ENCODE measurements around the gene PRR16. TPM values are rescaled to one million over a fixed set of nuclear protein-coding genes. Genes with fewer than 3 reads are reported as not detected.
A peak's percentile ranks its signal among the peaks of the same experiment; 100 is the strongest.
"Not testable (repeated sequence)": the region's sequence is repeated elsewhere in the genome, so short reads cannot be mapped to it uniquely, and the experiment has no call there.

Gene PRR16
- total RNA-seq, 1 donor from 2014 or later: 0.29 TPM

DNA sequence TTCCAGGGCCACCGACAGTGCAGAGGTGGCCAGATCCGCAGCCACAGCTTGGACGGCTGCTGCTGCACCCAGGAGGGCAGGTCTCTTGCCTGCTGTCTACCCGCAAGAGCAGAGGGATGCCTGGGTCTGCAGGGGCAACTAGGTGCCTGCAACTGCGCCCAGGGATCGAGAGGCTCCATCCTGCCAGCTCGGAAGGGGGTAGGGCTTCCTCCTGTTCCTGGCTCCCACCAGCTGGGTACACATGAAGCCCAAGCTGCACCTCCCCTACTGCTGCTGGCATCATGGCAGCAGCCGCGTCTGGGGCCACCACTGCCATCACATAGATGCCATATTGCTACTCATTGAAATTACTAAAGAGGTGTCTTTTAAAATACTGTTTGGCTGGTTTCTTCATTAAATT, 12.7 kb upstream of the PRR16 start:
- ChIA-PET CTCF (no interaction called here), POLR2A (no interaction called here)
- Mint-ChIP-seq H3K27ac (no peak overlapping the region), H3K4me1 (no peaks in the 10 kb centered on the region), H3K9me3 (no peaks in the 10 kb centered on the region), H3K36me3 (ENCODE audit: low read depth) (no peaks in the 10 kb centered on the region), H3K4me3 (no peak overlapping the region), H3K27me3 (peaks cover 8% of the 10 kb centered on the region)
- intact Hi-C loops (cut with micrococcal nuclease): loop anchor here (10.0 kb wide), 1 partner anchor 397 kb away; no protein-coding TSS in a partner anchor
- ATAC-seq (ENCODE audit: low read depth) (no peak), DNase-seq (no peak)
- TF ChIP-seq, protein P1, sequence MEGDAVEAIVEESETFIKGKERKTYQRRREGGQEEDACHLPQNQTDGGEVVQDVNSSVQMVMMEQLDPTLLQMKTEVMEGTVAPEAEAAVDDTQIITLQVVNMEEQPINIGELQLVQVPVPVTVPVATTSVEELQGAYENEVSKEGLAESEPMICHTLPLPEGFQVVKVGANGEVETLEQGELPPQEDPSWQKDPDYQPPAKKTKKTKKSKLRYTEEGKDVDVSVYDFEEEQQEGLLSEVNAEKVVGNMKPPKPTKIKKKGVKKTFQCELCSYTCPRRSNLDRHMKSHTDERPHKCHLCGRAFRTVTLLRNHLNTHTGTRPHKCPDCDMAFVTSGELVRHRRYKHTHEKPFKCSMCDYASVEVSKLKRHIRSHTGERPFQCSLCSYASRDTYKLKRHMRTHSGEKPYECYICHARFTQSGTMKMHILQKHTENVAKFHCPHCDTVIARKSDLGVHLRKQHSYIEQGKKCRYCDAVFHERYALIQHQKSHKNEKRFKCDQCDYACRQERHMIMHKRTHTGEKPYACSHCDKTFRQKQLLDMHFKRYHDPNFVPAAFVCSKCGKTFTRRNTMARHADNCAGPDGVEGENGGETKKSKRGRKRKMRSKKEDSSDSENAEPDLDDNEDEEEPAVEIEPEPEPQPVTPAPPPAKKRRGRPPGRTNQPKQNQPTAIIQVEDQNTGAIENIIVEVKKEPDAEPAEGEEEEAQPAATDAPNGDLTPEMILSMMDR (IDR thresholded peaks at IDR 0.05): no peak

DNA sequence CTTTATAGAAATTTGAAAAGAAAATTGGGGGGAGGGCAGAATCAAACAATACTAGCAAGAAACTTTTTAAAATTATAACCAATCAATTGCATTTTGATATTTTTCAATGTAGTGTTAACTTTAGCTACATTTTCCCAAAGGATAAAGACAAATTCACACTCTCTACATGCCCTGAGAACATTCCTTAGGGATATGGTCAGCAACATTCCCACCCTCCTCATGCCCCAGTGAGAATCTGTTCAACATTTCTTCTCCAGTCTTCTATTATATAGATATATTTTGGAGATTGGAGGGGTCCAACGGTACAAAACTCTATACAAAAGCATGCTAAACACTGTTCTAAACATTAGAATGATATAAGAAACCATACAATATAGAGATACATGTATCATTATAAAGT, 11.6 kb upstream of the PRR16 start:
- Mint-ChIP-seq H3K9me3 (no peaks in the 10 kb centered on the region), H3K4me1 (peaks cover 2% of the 10 kb centered on the region), H3K27ac (no peak overlapping the region), H3K36me3 (ENCODE audit: low read depth) (no peaks in the 10 kb centered on the region), H3K4me3 (no peak overlapping the region), H3K27me3 (peaks cover 8% of the 10 kb centered on the region)
- POLR2A ChIA-PET: no interaction called here
- intact Hi-C loops (cut with micrococcal nuclease): loop anchor here (10.0 kb wide), 1 partner anchor 398 kb away; no protein-coding TSS in a partner anchor
- ATAC-seq (ENCODE audit: low read depth): no peak
- no peak for DNase-seq
- TF ChIP-seq, protein P1 (IDR thresholded peaks at IDR 0.05): no peak
- CTCF ChIA-PET: no interaction called here

DNA sequence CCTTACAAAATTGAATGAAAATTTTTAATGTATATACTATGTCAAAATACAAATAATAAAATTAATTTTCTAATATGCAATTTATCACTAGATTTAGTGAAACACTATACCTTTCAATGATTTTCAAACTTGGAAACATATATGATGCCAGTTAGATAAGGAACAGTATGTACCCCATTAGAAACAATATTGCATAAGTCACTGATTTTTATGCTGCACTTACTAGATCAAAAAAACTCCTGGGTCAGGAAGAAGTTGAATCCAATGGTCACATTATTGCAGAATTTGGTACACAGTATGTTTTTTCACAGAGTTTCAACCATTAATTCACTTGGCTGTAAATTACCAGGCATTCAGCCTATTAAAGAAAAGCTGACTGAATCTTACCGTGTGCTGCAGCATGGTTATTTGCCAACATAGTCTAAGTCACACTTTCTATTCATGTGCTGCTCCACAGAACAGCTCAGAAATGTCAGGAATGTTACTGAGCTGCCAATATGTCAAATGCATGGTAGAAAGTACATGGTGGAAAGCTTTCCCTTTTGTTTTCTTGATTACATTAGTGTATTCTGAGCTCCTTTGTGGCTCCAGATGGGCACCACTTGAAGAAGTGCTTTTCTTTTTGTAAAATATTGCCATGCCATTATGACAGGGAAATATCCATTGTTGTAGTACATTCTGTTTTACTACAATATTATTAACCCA, 9.9 kb upstream of the PRR16 start:
- no peak overlapping the region for H3K27ac Mint-ChIP-seq
- CTCF ChIA-PET: no interaction called here
- POLR2A ChIA-PET: no interaction called here
- DNase-seq (no peak), ATAC-seq (ENCODE audit: low read depth) (no peak)
- peaks cover 8% of the 10 kb centered on the region for H3K27me3 Mint-ChIP-seq
- no peak overlapping the region for H3K4me3 Mint-ChIP-seq
- peaks cover 10% of the 10 kb centered on the region for H3K4me1 Mint-ChIP-seq
- H3K36me3 Mint-ChIP-seq (ENCODE audit: low read depth): no peaks in the 10 kb centered on the region
- TF ChIP-seq, protein P1 (IDR thresholded peaks at IDR 0.05): no peak
- intact Hi-C loops (cut with micrococcal nuclease): loop anchor here (10.0 kb wide), 1 partner anchor 399 kb away; no protein-coding TSS in a partner anchor
- H3K9me3 Mint-ChIP-seq: no peaks in the 10 kb centered on the region

DNA sequence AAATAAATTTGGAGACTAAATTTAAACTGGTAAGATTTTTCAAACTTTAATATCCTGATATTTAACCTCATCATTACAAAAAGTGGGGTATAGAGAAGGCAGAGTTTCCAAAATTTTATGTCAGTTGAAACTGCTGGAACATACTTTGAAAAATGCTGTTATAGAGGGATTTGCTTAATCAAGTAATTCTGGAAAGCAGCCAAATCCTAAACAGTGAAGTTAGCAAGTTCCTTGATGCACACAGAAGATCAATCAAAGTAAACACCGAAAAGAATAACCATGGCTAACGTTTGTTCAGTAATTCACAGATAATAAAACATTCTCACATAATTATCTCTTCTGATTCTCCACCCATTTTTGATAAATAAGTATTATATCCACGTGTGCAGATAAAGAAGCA, 8.1 kb upstream of the PRR16 start:
- no peak overlapping the region for H3K27ac Mint-ChIP-seq
- H3K4me3 Mint-ChIP-seq: no peak overlapping the region
- intact Hi-C loops (cut with micrococcal nuclease): loop anchor here (5.0 to 10.0 kb wide), 3 partner anchors 401 to 1506 kb away; partner anchors contain the start of genes DMXL1 and SRFBP1
- TF ChIP-seq, protein P1 (IDR thresholded peaks at IDR 0.05): no peak
- H3K4me1 Mint-ChIP-seq: peaks cover 10% of the 10 kb centered on the region
- ATAC-seq (ENCODE audit: low read depth) (no peak), DNase-seq (no peak)
- ChIA-PET CTCF (no interaction called here), POLR2A (no interaction called here)
- H3K27me3 Mint-ChIP-seq: peaks cover 7% of the 10 kb centered on the region
- H3K36me3 Mint-ChIP-seq (ENCODE audit: low read depth): no peaks in the 10 kb centered on the region
- H3K9me3 Mint-ChIP-seq: no peaks in the 10 kb centered on the region

DNA sequence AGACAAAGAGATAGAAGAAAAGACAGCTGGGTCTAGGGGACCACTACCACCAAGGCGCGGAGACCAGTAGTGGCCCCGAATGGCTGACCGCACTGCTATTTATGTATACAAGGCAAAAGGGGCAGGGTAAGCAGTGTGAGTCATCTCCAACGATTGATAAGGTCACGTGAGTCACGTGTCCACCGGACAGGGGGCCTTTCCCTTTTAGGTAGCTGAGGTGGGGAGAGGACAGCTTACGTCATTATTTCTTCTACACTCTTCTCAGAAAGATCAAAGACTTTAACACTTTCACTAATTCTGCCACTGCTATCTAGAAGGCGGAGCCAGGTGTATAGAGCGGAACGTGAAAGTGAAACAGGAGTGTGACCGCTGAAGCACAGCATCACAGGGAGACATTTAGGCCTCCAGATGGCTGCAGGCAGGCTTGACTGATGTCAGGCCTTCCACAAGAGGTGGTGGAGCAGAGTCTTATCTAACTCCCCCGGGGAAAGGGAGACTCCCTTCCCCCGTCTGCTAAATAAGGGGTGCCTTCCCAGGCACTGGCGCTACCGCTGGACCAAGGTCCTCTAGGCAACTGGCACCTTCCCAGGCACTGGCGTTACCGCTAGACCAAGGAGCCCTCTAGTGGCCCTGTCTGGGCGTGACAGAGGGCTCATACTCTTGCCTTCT, 6.1 kb upstream of the PRR16 start:
- Mint-ChIP-seq H3K9me3 (no peaks in the 10 kb centered on the region), H3K36me3 (ENCODE audit: low read depth) (no peaks in the 10 kb centered on the region), H3K27ac (peak overlapping the region; percentile 84), H3K27me3 (peaks cover 5% of the 10 kb centered on the region), H3K4me3 (peak overlapping the region; percentile 85), H3K4me1 (peaks cover 13% of the 10 kb centered on the region)
- POLR2A ChIA-PET: interaction anchor here (0.7 kb wide), 1 partner anchor 987 kb away, joined by 3 read pairs; no protein-coding TSS in a partner anchor
- ATAC-seq (ENCODE audit: low read depth): peak; percentile 85
- CTCF ChIA-PET: no interaction called here
- intact Hi-C loops (cut with micrococcal nuclease): loop anchor here (1.0 to 10.0 kb wide), 5 partner anchors 403 to 1504 kb away; partner anchors contain the start of genes DMXL1 and SRFBP1
- TF ChIP-seq, protein P1 (IDR thresholded peaks at IDR 0.05): no peak
- peak; percentile 61 for DNase-seq

DNA sequence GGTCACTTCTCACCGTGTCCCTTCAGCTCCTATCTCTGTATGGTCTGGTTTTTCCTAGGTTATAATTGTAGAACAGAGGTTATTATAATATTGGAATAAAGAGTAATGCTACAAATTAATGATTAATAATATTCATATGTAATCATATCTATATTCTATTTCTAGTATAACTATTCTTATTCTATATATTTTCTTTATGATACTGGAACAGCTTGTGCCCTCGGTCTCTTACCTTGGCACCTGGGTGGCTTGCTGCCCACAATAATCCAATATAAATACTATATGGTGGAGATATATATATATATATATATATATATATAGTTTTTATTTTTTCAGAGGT, 5.6 kb upstream of the PRR16 start:
- not testable (repeated sequence) for H3K27me3 Mint-ChIP-seq; ATAC-seq (ENCODE audit: low read depth)

More for the DNA sequence above, 5.6 kb upstream of the PRR16 start:
- peak overlapping the region; percentile 84 for H3K27ac Mint-ChIP-seq
- POLR2A ChIA-PET; CTCF ChIA-PET; H3K9me3 Mint-ChIP-seq; H3K36me3 Mint-ChIP-seq (ENCODE audit: low read depth); DNase-seq: not testable (repeated sequence)
- intact Hi-C loops (cut with micrococcal nuclease): loop anchor here (1.0 to 10.0 kb wide), 5 partner anchors 404 to 1504 kb away; partner anchors contain the start of genes DMXL1 and SRFBP1
- peaks cover 18% of the 10 kb centered on the region for H3K4me1 Mint-ChIP-seq
- H3K4me3 Mint-ChIP-seq: peak overlapping the region; percentile 85
